Breast epithelium (tissue), 4 donors: ENCODE data around the gene CSK. TPM values are rescaled to one million over a fixed set of nuclear protein-coding genes. Genes with fewer than 3 reads are reported as not detected.

ENCODE experiments used
- DNase-seq, 2 donors: peaks; one replicate each; pipeline ENCODE4 v3.0.0-alpha.2; 2019; ENCODE audit warnings: low spot score in 2 of 2
- H3K27ac ChIP-seq, 2 donors: fragments of 200-600 bp; sonication (generic) in 1 of 2; one replicate each; pipeline ENCODE4 v1.5.1; 2016 to 2019; ENCODE audit warnings: mild to moderate bottlenecking in 1 of 2
- H3K27me3 ChIP-seq, 2 donors: fragments of 200-600 bp; sonication (generic) in 1 of 2; one replicate each; pipeline versions ENCODE4 v1.5.1 to v1.6.0; 2017 to 2019; ENCODE audit warnings: control low read depth in 1 of 2, mild to moderate bottlenecking in 1 of 2
- H3K36me3 ChIP-seq: fragments of 200-600 bp; one replicate; pipeline ENCODE4 v1.5.1; 2019
- H3K4me1 ChIP-seq, 2 donors: fragments of 200-600 bp; sonication (generic); one replicate each; pipeline ENCODE4 v1.5.1; 2016 to 2019; ENCODE audit warnings: control low read depth in 1 of 2
- H3K4me3 ChIP-seq, 3 donors: fragments of 200-600 bp; sonication (generic); 1 replicate in 2 of 3; 2 replicates in 1 of 3; pipeline ENCODE4 v1.5.1; 2016 to 2019; ENCODE audit warnings: mild to moderate bottlenecking in 3 of 3, moderate library complexity in 2 of 3
- H3K9me3 ChIP-seq, 2 donors: fragments of 200-600 bp; sonication (generic) in 1 of 2; one replicate each; pipeline ENCODE4 v1.5.1; 2016 to 2019; ENCODE audit warnings: control low read depth in 1 of 2
- CTCF ChIP-seq, 3 donors: fragments of 450-650 bp; IDR thresholded peaks; one replicate each; pipeline ENCODE4 v1.5.1; 2016 to 2017; ENCODE audit warnings: antibody characterized with exemption in 3 of 3, mild to moderate bottlenecking in 3 of 3, moderate library complexity in 3 of 3
- POLR2A ChIP-seq: fragments of 450-650 bp; IDR thresholded peaks from one replicate; pipeline ENCODE4 v1.6.1; 2016; ENCODE audit warnings: antibody characterized with exemption, mild to moderate bottlenecking, moderate library complexity
- POLR2AphosphoS5 ChIP-seq, 3 donors: sonication (generic); formaldehyde crosslinking; IDR thresholded peaks; one replicate each; pipeline ENCODE4 v1.6.1; 2017; ENCODE audit warnings: antibody characterized with exemption in 3 of 3
- intact Hi-C: fragments of 100-400 bp; cut with DNase I; formaldehyde crosslinking; loops from one replicate; pipeline ENCODE4 v1.15.1; 2023; ENCODE audit warnings: low total_unique reads
- total RNA-seq, 3 donors: library from RNA; depleted of rRNA; stranded (reverse); fragments of >200 nt; gene quantifications; one replicate each; pipeline ENCODE4 v1.1.0, GENCODE V29; 2016

CSK gene
- total RNA-seq, 3 donors from 2014 or later: 18.7 to 26.2 (median 18.7) TPM

GRCh38 chr15:74816624-74817369, 34.9 kb downstream of the CSK start:
- DNase-seq: no peak
- no peaks in the 10 kb centered on the region for H3K4me1 ChIP-seq
- H3K4me3 ChIP-seq: no peak overlapping the region
- intact Hi-C loops: no loop called here
- no peaks in the 10 kb centered on the region for H3K27me3 ChIP-seq
- H3K27ac ChIP-seq: peak overlapping the region; percentile 67 to 87
- H3K9me3 ChIP-seq: no peaks in the 10 kb centered on the region
- no peak for TF ChIP-seq CTCF (IDR thresholded peaks at IDR 0.05)
- TF ChIP-seq POLR2A: no peak
- no peak for TF ChIP-seq POLR2AphosphoS5 (IDR thresholded peaks at IDR 0.05)
- H3K36me3 ChIP-seq: no peaks in the 10 kb centered on the region

- H3K4me1 ChIP-seq: no peaks in the 10 kb centered on the region
- no peaks in the 10 kb centered on the region for H3K27me3 ChIP-seq
- TF ChIP-seq POLR2A (no peak), CTCF (IDR thresholded peaks at IDR 0.05) (peak in 1 of 3 donors; percentile 40)
- intact Hi-C loops: no loop called here
- DNase-seq: peak; percentile 59 to 65
- no peak overlapping the region for H3K4me3 ChIP-seq
- peak overlapping the region; percentile 67 to 87 for H3K27ac ChIP-seq
- no peaks in the 10 kb centered on the region for H3K36me3 ChIP-seq
- no peaks in the 10 kb centered on the region for H3K9me3 ChIP-seq
Observed at GRCh38 chr15:74817370-74817737, 35.5 kb downstream of the CSK start.

- no peaks in the 10 kb centered on the region for H3K36me3 ChIP-seq
- no peak overlapping the region for H3K27ac ChIP-seq
- TF ChIP-seq POLR2A: no peak
- no peak for TF ChIP-seq CTCF (IDR thresholded peaks at IDR 0.05)
- no peak for TF ChIP-seq POLR2AphosphoS5 (IDR thresholded peaks at IDR 0.05)
- no peak for DNase-seq
- H3K27me3 ChIP-seq: no peaks in the 10 kb centered on the region
- intact Hi-C loops: no loop called here
- H3K4me3 ChIP-seq: no peak overlapping the region
- no peaks in the 10 kb centered on the region for H3K9me3 ChIP-seq
- no peaks in the 10 kb centered on the region for H3K4me1 ChIP-seq
Observed at GRCh38 chr15:74820056-74820455, 38.2 kb downstream of the CSK start.

GRCh38 chr15:74821091-74821789, 39.4 kb downstream of the CSK start:
- no peaks in the 10 kb centered on the region for H3K9me3 ChIP-seq
- H3K4me1 ChIP-seq: no peaks in the 10 kb centered on the region
- TF ChIP-seq POLR2A (no peak), CTCF (IDR thresholded peaks at IDR 0.05) (no peak), POLR2AphosphoS5 (IDR thresholded peaks at IDR 0.05) (no peak)
- intact Hi-C loops: no loop called here
- no peak overlapping the region for H3K27ac ChIP-seq
- H3K27me3 ChIP-seq: no peaks in the 10 kb centered on the region
- no peak overlapping the region for H3K4me3 ChIP-seq
- H3K36me3 ChIP-seq: no peaks in the 10 kb centered on the region
- DNase-seq: no peak

- no peak for TF ChIP-seq POLR2AphosphoS5 (IDR thresholded peaks at IDR 0.05)
- no peak for TF ChIP-seq CTCF (IDR thresholded peaks at IDR 0.05)
- TF ChIP-seq POLR2A: no peak
- DNase-seq: no peak
- Histone ChIP-seq H3K27me3 (peaks cover 1 to 3% of the 10 kb centered on the region in 2 donors), H3K36me3 (no peaks in the 10 kb centered on the region), H3K27ac (no peak overlapping the region), H3K9me3 (no peaks in the 10 kb centered on the region), H3K4me3 (no peak overlapping the region), H3K4me1 (no peaks in the 10 kb centered on the region)
- intact Hi-C loops: no loop called here
Observed at GRCh38 chr15:74821790-74822158, 39.9 kb downstream of the CSK start.
